Ishikawa (cell line): ENCODE measurements around the gene ZCCHC2.

Source experiments
- EGR1 ChIP-seq: IDR thresholded peaks from 2 replicates; pipeline ENCODE4 v1.6.1; 2012
- EP300 ChIP-seq: IDR thresholded peaks from 2 replicates; pipeline ENCODE4 v1.6.1; 2012; ENCODE audit warnings: borderline replicate concordance
- MAX ChIP-seq: IDR thresholded peaks from 2 replicates; pipeline ENCODE4 v1.6.1; 2012
- RAD21 ChIP-seq: IDR thresholded peaks from 2 replicates; pipeline ENCODE4 v1.6.1; 2012; ENCODE audit warnings: low read depth
- TEAD4 ChIP-seq: IDR thresholded peaks from 2 replicates; pipeline ENCODE4 v1.6.1; 2012
- USF1 ChIP-seq: IDR thresholded peaks from 2 replicates; pipeline ENCODE4 v1.6.1; 2012
- YY1 ChIP-seq: IDR thresholded peaks from 2 replicates; pipeline ENCODE4 v1.6.1; 2012; ENCODE audit warnings: low read depth
- TF ChIP-seq, protein P1 (sequence below): IDR thresholded peaks from 2 replicates; pipeline ENCODE4 v1.6.1; 2012; ENCODE audit warnings: low read depth, mild to moderate bottlenecking

- no peak for TF ChIP-seq TEAD4
- no peak for TF ChIP-seq USF1
- no peak for TF ChIP-seq EP300
- no peak for TF ChIP-seq RAD21
- no peak for TF ChIP-seq EGR1
- TF ChIP-seq YY1: no peak
- TF ChIP-seq MAX: no peak
- TF ChIP-seq, protein P1, sequence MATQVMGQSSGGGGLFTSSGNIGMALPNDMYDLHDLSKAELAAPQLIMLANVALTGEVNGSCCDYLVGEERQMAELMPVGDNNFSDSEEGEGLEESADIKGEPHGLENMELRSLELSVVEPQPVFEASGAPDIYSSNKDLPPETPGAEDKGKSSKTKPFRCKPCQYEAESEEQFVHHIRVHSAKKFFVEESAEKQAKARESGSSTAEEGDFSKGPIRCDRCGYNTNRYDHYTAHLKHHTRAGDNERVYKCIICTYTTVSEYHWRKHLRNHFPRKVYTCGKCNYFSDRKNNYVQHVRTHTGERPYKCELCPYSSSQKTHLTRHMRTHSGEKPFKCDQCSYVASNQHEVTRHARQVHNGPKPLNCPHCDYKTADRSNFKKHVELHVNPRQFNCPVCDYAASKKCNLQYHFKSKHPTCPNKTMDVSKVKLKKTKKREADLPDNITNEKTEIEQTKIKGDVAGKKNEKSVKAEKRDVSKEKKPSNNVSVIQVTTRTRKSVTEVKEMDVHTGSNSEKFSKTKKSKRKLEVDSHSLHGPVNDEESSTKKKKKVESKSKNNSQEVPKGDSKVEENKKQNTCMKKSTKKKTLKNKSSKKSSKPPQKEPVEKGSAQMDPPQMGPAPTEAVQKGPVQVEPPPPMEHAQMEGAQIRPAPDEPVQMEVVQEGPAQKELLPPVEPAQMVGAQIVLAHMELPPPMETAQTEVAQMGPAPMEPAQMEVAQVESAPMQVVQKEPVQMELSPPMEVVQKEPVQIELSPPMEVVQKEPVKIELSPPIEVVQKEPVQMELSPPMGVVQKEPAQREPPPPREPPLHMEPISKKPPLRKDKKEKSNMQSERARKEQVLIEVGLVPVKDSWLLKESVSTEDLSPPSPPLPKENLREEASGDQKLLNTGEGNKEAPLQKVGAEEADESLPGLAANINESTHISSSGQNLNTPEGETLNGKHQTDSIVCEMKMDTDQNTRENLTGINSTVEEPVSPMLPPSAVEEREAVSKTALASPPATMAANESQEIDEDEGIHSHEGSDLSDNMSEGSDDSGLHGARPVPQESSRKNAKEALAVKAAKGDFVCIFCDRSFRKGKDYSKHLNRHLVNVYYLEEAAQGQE: no peak
Observed at GRCh38 chr18:62486290-62486964, 36.4 kb upstream of the ZCCHC2 start.
